GM19467 (cell line): ENCODE results near the gene SDF2L1.
"Not testable (repeated sequence)": the region's sequence is repeated elsewhere in the genome, so short reads cannot be mapped to it uniquely, and the experiment has no call there.

Experiments
- ATAC-seq: cut with Tn5 transposase; IDR thresholded peaks from one replicate; pipeline ENCODE4 v1.9.1; 2021; ENCODE audit warnings: mild to moderate bottlenecking, moderate library complexity; ENCODE audit not compliant: unreplicated experiment

Gene SDF2L1, protein sequence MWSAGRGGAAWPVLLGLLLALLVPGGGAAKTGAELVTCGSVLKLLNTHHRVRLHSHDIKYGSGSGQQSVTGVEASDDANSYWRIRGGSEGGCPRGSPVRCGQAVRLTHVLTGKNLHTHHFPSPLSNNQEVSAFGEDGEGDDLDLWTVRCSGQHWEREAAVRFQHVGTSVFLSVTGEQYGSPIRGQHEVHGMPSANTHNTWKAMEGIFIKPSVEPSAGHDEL

DNA sequence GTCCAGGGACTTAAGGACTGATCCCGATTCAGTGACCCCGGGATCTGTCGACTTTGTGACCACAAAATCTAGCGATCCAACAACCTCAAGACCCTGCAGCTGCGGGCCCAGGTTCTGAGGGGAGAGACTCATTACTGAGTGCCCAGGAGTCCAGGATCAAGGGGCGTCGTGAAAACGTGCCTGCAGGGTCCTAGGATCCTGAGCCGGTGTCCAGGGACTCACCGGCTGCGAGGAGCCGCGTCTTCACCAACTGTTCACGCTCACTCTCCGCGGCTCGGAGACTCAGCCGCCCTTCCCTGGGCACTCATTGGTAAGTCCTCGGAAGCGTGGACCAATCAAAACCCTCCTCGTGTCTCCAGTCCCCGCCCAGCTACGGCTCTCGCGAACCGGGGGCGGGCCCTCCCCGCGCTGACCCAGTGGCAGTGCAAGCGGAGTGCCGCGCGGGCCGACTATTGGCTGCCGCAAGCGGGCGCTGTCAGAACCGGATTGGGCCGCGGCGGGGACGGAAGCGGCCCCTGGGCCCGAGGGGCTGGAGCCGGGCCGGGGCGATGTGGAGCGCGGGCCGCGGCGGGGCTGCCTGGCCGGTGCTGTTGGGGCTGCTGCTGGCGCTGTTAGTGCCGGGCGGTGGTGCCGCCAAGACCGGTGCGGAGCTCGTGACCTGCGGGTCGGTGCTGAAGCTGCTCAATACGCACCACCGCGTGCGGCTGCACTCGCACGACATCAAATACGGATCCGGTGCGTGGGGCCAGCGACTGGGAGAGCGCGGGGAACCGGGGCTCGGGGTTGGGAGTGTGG is at the start of gene SDF2L1:
Gene SDF2L1, plus strand, starts transcription at position 514 of the 795 bp plus-strand sequence. Its CDS starts 35 bp downstream, at position 549.
- peak; percentile 88 for ATAC-seq

DNA sequence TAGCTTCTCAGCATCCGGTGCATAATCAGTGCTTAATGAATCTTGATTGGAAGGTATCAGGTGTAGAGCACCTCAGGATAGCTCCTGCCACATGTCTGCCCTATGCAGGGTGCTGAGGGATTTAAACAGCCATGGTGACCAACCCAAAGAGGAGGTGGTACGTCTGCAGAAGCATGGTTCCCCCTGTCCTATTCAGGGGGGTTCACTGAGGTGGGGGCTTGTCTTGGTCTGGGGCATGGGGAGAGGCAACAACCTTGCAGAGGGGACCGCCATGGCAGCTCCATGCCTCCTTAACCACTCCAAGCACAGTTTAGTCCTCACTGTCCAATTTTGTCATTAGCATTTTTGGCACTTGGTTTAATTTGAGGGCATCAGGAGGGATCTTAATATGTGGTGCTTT is 49.7 kb upstream of the SDF2L1 start:
- ATAC-seq = no peak

DNA sequence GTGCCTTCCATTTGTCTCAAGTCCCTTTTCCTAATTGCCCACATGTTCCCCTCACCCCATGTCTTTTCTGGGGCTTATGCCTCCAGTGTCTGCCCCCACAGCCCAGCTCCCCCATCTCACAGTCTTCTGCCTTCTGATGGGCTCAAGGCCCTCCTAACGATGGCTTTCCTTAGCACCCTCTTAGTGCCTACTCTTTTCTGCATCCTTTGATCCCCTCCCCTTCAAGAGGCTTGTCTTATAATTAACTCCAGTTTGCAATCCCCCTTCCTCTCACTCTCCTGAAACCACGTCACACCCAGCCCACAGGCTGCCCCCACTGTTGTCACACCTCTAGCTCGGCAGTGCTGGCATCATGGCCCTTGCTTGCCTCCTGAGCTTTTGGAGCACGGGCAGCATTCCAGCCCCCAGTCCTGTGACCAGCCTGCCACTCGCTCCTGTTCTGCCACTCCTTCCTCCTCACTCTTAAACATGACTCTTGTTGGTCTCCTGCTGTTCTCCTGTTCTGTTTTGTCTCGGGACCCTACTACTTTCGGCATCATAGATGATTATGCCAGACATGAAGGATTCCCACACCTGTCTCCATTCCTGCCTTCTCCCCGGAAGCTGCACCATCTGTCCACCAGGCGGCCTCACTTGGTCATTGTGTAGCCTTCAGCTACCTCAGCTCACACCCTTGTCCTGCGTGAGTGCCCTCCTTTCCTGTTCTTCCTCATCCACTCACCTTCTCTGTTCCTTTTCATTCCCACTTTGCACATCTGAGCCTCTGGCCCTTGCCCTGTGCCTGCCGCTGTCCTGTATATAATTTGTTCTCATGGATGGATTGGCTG is 48.5 kb upstream of the SDF2L1 start:
- no peak for ATAC-seq

DNA sequence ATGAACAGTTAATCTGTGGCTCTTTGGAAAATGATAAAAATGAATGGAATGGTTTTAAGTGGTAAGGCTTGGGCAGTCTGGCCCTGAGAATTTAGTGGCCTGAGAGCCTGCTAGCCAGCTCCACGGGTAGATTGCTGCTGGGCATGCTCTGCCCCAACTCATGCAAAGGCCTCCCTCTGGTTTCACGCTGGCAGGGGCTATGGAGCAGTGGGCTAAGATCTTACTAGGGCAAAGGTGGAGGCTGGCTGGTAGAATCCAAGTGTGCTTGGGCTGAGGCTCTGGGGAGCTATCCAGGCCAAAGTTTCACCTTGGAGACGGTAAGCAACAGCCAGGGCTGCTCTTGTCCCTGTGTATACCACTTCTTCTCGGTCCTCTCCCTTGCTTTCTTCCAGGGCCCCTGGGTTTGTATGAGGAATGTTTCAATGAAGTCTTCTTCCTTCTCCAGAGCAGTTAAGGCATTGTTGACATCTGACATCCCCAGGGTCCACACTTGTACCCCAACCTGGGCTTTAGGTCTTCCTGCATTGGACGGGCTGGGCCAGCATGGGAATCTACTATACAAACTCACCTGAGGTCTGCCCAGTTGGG is 47.1 kb upstream of the SDF2L1 start:
- ATAC-seq = no peak

DNA sequence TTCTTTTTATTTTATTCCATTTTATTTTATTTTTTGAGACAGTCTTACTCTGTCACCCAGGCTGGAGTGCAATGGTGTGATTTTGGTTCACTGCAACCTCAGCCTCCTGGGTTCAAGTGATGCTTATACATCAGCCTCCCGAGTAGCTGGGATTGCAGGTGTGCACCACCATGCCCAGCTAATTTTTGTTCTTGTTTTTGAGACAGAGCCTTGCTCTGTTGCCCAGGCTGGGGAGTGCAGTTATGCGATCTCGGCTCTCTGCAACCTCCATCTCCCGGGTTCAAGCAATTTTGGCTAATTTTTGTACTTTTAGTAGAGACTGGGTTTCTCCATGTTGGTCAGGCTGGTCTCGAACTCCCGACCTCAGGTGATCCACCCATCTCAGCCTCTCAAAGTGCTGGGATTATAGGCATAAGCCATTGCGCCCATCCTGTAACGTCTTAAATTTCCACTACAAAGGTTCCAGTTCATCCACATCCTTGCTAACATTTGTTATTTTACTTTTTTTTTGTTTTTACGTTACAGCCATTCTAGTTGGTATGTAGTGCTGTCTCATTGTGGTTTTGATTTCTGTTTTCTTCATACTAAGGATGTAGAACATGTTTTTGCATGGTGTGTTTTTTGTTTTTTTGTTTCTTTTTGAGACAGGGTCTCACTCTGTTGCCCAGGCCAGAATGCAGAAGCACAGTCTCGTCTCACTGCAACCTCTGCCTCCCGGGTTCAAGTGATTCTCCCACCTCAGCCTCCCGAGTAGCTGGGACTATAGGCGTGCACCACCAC is 45.6 kb upstream of the SDF2L1 start:
- not testable (repeated sequence) for ATAC-seq

DNA sequence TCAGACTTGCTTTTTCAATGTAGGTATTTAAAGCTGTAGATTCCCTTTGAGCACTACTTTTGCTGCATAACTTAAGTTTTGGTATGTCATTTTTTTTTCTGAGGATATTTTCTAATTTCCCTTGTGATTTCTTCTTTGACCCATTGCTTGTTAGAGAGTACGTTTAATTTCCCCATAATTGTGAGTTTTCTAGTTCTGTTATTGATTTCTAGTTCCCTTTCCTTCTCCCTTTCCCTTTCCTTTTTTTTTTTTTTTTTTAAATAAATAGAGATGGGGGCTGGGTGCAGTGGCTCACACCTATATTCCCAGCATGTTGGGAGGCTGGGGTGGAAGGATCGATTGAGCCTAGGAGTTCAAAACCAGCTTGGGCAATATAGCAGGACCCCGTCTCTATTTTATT is 43.8 kb upstream of the SDF2L1 start:
- no peak for ATAC-seq

DNA sequence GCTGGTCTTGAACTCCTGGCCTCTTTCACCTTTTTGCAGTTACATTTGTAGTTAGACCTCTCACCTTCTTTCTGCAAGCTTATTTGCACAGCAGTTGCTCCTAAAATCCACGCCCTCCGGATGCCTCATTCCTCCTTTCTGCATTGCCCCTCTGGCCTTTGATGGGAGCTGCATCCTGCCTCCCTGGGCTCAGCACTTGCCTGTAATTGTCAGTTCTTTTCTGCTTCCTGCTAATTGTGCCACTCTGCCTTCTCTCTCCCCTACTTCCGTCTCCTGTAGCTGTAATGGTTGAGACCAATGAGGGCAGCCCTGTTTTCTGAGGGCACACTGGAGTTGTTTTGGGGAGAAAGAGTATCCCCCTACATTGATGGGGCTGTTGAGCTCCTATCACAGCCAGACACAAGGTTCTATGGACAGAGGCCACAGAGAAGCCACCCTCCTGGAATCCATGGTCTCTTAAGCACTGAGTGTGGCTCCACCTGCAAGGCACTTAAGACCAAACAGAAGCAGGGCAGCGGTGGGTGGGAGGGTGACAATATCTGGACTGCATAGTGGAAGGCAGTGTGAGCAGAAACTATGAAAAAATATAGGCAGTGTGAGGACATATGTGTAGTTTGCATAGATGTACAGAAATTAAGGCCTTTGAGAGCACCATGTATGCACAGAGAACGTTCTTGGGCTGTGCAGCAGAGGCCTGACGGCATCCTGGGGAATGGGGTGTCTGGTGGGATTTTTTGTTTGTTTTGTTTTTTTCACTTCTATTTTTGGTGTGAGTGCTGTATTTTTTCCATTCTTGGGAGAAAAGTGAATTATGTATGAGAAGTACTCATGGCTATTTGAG is 42.8 kb upstream of the SDF2L1 start:
- ATAC-seq = no peak

DNA sequence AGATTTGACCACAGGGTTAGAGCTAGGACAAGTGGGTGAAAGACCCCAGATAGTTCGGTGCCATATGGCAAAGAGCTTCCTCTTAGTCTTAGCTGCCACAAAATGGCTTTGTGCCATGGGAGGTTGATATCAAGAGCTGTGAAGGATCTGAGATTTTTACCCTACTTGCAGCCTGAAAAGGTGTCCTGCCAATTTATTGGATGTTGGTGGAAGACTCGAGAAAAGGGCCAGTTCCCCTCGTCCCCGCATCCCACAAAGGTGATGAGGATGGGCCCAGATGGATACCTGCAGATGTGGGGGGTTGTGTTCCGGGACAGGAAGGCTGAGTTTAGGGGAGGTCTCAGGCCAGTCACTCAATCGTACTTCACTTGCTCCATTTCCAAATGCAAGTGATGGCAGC is 39.5 kb upstream of the SDF2L1 start:
- ATAC-seq = no peak

DNA sequence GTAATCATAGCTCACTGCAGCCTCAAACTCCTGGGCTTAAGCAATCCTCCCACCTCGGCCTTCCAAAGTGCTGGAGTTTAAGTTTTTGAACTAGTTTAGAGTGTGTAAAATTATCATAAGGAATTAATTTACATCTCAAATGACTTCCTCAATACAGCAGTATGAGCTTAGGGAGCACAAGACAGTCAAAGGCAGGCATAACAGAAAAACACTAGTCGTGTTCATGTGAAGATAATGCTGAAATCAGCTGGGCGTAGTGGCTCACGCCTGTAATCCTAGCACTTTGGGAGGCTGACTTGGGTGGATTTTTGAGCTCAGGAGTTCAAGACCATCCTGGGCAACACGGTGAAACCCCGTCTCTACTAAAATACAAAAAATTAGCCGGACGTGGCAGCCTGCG is 38.1 kb upstream of the SDF2L1 start:
- ATAC-seq = no peak

DNA sequence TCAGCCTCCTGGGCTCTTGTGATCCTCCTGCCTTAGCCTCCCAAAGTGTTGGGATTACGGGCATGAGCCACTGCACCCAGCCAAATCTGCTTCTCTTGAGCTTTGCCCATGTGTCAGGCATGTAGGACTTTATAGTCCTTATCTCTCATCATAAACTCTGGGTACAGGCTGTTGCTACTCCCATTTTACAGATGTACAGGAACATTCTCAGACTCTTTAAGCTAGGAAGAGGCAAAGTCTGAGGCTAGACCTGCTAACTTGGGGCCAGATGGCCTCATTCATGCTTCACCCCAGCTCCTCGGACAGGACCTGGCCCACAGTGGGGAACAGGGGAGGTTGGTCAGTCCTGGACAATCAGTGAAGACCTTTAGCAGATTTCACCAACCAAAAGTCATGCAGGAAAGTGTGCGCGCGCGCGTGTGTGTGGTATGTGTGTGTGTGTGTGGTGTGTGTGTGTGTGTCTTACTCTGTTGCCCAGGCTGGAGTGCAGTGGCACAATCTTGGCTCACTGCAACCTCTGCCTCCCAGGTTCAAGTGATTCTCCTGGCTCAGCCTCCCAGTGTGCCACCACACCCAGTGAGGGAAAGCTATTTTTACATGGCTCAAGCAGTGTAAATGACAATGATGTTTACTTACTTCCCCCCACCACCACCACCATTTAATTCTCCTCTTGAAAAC is 36.1 kb upstream of the SDF2L1 start:
- ATAC-seq = no peak

DNA sequence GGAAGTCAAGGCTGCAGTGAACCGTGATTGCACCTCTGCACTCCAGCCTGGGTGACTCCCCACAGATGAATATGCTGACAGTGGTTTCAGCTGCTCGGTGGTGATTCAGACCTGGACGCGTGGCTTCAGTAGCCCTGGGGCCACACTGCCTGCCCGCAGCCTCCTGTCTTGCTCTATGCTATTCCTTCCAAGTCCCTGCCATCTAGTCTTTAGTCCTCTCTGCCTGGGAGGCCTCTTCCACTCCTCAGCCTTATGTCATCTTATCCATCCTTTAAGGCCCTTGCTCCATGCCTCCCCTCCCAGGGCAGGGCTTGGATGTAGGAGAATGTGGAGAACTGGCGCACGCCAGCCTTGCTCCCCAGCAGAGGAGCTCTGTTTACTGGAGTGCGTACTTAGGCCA is 35.3 kb upstream of the SDF2L1 start:
- no peak for ATAC-seq

DNA sequence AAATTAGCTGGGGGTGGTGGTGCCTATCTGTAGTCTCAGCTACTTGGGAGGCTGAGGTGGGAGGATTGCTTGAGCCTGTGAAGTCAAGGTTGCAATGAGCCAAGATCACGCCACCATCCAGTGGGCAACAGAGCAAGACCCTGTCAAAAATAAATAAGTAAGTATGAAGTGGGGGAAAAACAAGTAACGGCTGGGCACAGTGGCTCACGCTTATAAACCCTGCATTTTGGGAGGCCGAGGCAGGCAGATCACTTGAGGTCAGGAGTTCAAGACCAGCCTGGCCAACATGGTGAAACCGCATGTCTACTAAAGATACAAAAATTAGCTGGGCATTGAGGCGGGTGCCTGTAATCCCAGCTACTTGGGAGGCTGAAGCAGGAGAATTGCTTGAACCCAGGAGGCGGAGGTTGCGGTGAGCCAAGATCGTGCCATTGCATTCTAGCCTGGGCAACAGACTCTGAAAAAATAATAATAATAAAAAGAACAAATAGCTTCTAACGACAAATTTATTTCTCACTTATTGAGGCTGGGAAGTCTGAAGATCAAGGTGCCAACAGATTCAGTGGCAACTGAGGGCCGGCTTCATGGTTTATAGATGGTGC is 32.4 kb upstream of the SDF2L1 start:
- ATAC-seq = not testable (repeated sequence)

DNA sequence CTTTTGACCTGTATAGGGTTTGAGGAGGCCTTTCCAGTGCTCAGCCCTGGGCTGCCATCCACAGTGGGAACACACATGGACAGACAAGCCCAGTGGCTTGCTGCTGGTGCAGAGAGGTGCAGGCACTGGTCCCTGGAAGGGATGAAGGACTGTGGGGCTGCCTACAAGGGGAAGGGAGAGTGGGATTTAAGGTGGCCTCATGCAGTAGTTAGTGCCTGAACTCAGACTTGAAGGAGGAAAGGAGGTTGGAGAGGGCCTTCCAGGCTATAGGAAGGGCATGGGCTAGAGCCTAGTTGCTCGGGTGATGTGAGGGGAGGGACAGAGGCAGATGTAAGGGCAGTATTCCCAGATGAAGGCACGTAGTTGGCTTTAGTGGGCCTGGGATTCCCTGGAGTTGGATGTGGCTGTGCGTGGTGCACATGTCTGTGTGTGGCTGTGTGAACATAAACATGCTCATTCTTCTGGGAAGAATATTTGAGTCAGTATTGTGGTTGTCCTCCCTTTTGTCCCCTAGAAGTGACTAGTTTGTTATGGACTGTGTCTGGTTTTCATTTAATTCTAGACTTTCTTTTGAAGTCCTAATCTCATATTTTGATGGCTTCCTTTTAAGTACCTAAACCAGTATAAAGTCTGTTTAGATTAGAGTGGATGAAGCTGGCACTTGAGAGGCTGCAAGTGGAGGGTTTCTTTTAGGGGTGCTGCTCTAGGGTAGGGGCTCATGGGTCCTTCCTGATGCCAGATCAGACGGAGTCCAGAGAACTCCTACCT is 30.7 kb upstream of the SDF2L1 start:
- ATAC-seq = no peak

DNA sequence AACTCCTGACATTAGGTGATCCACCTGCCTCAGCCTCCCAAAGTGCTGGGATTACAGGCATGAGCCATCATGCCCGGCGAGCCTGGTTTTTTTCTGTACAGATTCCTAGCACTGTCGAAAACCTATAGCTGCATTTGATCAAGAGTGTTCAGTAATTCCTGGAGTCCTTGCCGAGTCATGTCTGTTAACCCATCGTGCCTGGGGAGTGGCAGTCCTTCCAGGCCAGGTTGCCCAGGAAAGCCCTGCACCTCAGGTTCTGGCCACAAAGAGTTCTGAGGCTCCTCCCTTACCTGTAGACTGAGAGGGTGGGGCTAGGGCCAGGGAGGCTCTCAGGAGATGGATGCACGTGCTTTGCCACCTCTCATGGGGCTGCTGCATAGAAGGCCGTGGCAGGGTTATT is 29.2 kb upstream of the SDF2L1 start:
- no peak for ATAC-seq

DNA sequence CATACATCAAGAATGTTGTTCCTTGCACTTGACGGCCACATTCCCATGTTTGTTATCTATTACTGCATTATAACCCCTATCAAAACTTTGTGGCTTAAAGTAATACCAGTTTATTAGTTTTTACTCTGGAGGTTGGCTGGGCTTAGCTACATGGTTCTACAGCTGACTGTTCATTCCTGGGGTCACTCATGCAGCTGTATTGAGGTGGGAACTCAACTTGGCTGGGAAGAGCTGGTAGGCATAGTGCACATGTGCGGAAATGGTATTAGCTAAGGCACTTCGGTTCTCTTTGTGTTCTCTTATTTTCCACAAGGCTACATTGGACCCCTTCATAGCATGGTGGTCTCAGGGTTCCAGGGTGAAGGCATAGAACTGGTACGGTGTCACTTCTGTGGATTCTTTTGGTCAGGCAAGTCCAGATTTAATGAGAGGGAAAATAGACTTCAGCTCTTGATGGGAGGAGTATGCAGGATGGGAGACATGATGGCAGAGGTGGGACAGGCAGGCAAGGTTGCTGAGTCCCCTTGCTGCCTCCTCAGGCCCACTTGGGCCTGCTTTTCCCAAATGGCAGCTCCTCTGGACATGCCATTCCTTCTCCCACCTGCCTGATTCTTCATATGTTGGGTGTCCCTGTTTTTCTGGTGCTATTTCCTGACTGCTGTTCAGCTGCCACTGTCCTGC is 28.4 kb upstream of the SDF2L1 start:
- no peak for ATAC-seq

DNA sequence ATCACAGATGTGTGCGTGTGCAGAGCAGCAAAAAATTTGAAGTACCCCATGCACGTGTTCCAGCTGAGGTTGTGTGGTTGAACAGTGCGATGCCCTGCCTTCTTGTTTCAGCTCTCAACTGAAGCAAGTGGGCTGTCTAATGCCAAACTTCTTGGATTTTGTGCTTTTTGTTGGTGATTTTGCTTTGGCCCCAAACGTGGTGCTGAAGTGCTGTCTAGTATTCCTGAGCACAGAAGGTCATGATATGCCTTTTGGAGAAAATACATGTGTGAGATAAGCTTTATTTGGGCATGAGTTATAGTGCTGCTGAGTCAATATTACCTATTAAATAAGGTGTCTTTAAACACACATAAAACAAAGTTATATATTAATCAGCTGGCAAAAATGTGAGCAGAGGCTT is 26.4 kb upstream of the SDF2L1 start:
- no peak for ATAC-seq

DNA sequence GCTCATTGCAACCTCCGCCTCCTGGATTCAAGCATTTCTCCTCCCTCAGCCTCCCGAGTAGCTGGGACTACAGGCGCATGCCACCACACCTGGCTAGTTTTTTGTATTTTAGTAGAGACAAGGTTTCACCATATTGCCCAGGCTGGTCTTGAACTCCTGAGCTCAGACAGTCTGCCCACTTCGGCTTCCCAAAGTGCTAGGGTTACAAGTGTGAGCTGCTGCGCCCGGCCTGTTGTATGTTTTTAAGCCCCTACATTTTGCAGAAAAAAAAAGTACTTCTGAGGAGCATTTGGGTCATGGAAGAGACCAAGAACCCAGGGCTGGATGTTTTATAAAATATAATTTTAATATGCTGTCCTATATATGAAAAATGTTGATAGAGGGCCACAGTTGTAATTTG is 24.8 kb upstream of the SDF2L1 start:
- ATAC-seq = not testable (repeated sequence)
